ENCODE data around the gene CCDC174.

Gene CCDC174

GRCh38 chr3:14691239-14691638 is 39.7 kb downstream of the CCDC174 start:
- no peak for TF ChIP-seq CTCF (conservative IDR thresholded peaks at IDR 0.05)
- no peak for TF ChIP-seq ZFX (IDR thresholded peaks at IDR 0.05)
- no peak overlapping the region for H3K27ac ChIP-seq

GRCh38 chr3:14691719-14692118 is 40.2 kb downstream of the CCDC174 start:
- no peak overlapping the region for H3K27ac ChIP-seq
- no peak for TF ChIP-seq CTCF (conservative IDR thresholded peaks at IDR 0.05)
- TF ChIP-seq ZFX (IDR thresholded peaks at IDR 0.05), result no peak

GRCh38 chr3:14698601-14699244 is 47.2 kb downstream of the CCDC174 start:
- H3K27ac ChIP-seq, result no peak overlapping the region
- TF ChIP-seq CTCF (conservative IDR thresholded peaks at IDR 0.05) (no peak), ZFX (IDR thresholded peaks at IDR 0.05) (no peak)

GRCh38 chr3:14699643-14700042 is 48.1 kb downstream of the CCDC174 start:
- no peak for TF ChIP-seq ZFX (IDR thresholded peaks at IDR 0.05)
- no peak for TF ChIP-seq CTCF (conservative IDR thresholded peaks at IDR 0.05)
- no peak overlapping the region for H3K27ac ChIP-seq

- H3K27ac ChIP-seq, result no peak overlapping the region
- TF ChIP-seq CTCF (conservative IDR thresholded peaks at IDR 0.05), result no peak
- no peak for TF ChIP-seq ZFX (IDR thresholded peaks at IDR 0.05)
Observed at GRCh38 chr3:14700891-14701290, 49.3 kb downstream of the CCDC174 start.

GRCh38 chr3:14701676-14702075 is 50.1 kb downstream of the CCDC174 start:
- no peak overlapping the region for H3K27ac ChIP-seq
- no peak for TF ChIP-seq CTCF (conservative IDR thresholded peaks at IDR 0.05)

GRCh38 chr3:14703128-14703750 is 51.7 kb downstream of the CCDC174 start:
- H3K27ac ChIP-seq, result no peak overlapping the region
- TF ChIP-seq ZFX (IDR thresholded peaks at IDR 0.05), result no peak
- no peak for TF ChIP-seq CTCF (conservative IDR thresholded peaks at IDR 0.05)

All from C4-2B (cell line).